ENCODE measurements around the gene GRK3.
"Not testable (repeated sequence)": the region's sequence is repeated elsewhere in the genome, so short reads cannot be mapped to it uniquely, and the experiment has no call there.

Gene GRK3

GRCh38 chr22:25552405-25552804 lies 12.1 kb upstream of the GRK3 start:
- DNase-seq = peak in 1 of 2 donors; percentile 15

- no peak for DNase-seq
Observed at GRCh38 chr22:25553131-25553530, 11.3 kb upstream of the GRK3 start.

GRCh38 chr22:25554238-25554671 lies 10.2 kb upstream of the GRK3 start:
- peak; percentile 30 to 83 for DNase-seq

GRCh38 chr22:25554689-25555088 lies 9.8 kb upstream of the GRK3 start:
- DNase-seq = no peak

GRCh38 chr22:25555586-25555985 lies 8.9 kb upstream of the GRK3 start:
- DNase-seq = no peak

GRCh38 chr22:25557218-25557617 lies 7.3 kb upstream of the GRK3 start:
- DNase-seq = no peak

- DNase-seq = no peak
Observed at GRCh38 chr22:25558341-25558740, 6.1 kb upstream of the GRK3 start.

- not testable (repeated sequence) for DNase-seq
Observed at GRCh38 chr22:25559910-25560309, 4.6 kb upstream of the GRK3 start.

GRCh38 chr22:25561182-25561581 lies 3.3 kb upstream of the GRK3 start:
- not testable (repeated sequence) for DNase-seq

GRCh38 chr22:25561927-25562326 lies 2.5 kb upstream of the GRK3 start:
- DNase-seq = peak in 1 of 2 donors; percentile 23

GRCh38 chr22:25562966-25563760 lies 1.3 kb upstream of the GRK3 start:
- DNase-seq = peak; percentile 68 to 76

- DNase-seq = peak; percentile 94 to 98
Observed at GRCh38 chr22:25563761-25564319, 635 bp upstream of the GRK3 start.

GRCh38 chr22:25564979-25565677 lies 653 bp downstream of the GRK3 start:
- peak; percentile 10 to 25 for DNase-seq

GRCh38 chr22:25566186-25566897 lies 1.9 kb downstream of the GRK3 start:
- peak; percentile 73 for DNase-seq

GRCh38 chr22:25566898-25567235 lies 2.4 kb downstream of the GRK3 start:
- DNase-seq = peak; percentile 81 to 92

- peak; percentile 29 to 33 for DNase-seq
Observed at GRCh38 chr22:25567251-25567675, 2.8 kb downstream of the GRK3 start.

GRCh38 chr22:25568066-25568465 lies 3.6 kb downstream of the GRK3 start:
- DNase-seq = not testable (repeated sequence)

GRCh38 chr22:25569361-25569760 lies 4.9 kb downstream of the GRK3 start:
- DNase-seq = no peak

GRCh38 chr22:25569983-25570382 lies 5.5 kb downstream of the GRK3 start:
- peak in 1 of 2 donors; percentile 9 for DNase-seq

GRCh38 chr22:25570486-25570885 lies 6.0 kb downstream of the GRK3 start:
- peak; percentile 54 to 79 for DNase-seq

- not testable (repeated sequence) for DNase-seq
Observed at GRCh38 chr22:25571969-25572707, 7.7 kb downstream of the GRK3 start.

- DNase-seq = peak in 1 of 2 donors; percentile 41
Observed at GRCh38 chr22:25572708-25573171, 8.3 kb downstream of the GRK3 start.

Data from inflammatory macrophage treated with lipopolysaccharide for 1 hour (primary cell).